GM23248 (cell line): Measurements from ENCODE around the gene ANKRD16. TPM values are rescaled to one million over a fixed set of nuclear protein-coding genes. Genes with fewer than 3 reads are reported as not detected.

ENCODE experiments used
- DNase-seq: peaks from one replicate; pipeline ENCODE4 v3.0.0-alpha.2; 2015
- H2AFZ ChIP-seq: fragments of 200-600 bp; sonication (generic); 2 replicates; pipeline ENCODE4 v1.6.1; 2016; ENCODE audit warnings: antibody characterized with exemption
- H3F3A ChIP-seq: fragments of 200-600 bp; sonication (generic); 2 replicates; pipeline ENCODE4 v1.6.1; 2016; ENCODE audit warnings: mild to moderate bottlenecking, antibody characterized with exemption, mixed run types; ENCODE audit not compliant: insufficient read depth
- H3K27ac ChIP-seq: fragments of 200-600 bp; sonication (generic); 2 replicates; pipeline ENCODE4 v1.5.1; 2016; ENCODE audit warnings: mild to moderate bottlenecking
- H3K27me3 ChIP-seq: fragments of 200-600 bp; sonication (generic); replicated peaks from 2 replicates; pipeline ENCODE4 v1.6.1; 2016; ENCODE audit warnings: mild to moderate bottlenecking; ENCODE audit not compliant: insufficient read depth
- H3K36me3 ChIP-seq: fragments of 200-600 bp; sonication (generic); 2 replicates; pipeline ENCODE4 v1.6.1; 2016; ENCODE audit warnings: low read depth, mild to moderate bottlenecking
- H3K4me1 ChIP-seq: fragments of 200-600 bp; sonication (generic); 2 replicates; pipeline ENCODE4 v1.6.1; 2016; ENCODE audit warnings: mild to moderate bottlenecking; ENCODE audit not compliant: insufficient read depth
- H3K4me2 ChIP-seq: fragments of 200-600 bp; sonication (generic); one replicate; pipeline ENCODE4 v1.6.1; 2016; ENCODE audit warnings: mild to moderate bottlenecking; ENCODE audit not compliant: unreplicated experiment
- H3K4me3 ChIP-seq: fragments of 200-600 bp; sonication (generic); 2 replicates; pipeline ENCODE4 v1.5.1; 2016; ENCODE audit warnings: mild to moderate bottlenecking
- H3K79me2 ChIP-seq: fragments of 200-600 bp; sonication (generic); 2 replicates; pipeline ENCODE4 v1.6.1; 2016; ENCODE audit warnings: mild to moderate bottlenecking; ENCODE audit not compliant: insufficient read depth
- H3K9ac ChIP-seq: fragments of 200-600 bp; sonication (generic); 2 replicates; pipeline ENCODE4 v1.6.1; 2016; ENCODE audit warnings: mild to moderate bottlenecking
- H3K9me2 ChIP-seq: fragments of 200-600 bp; sonication (generic); 2 replicates; pipeline ENCODE4 v1.6.1; 2016; ENCODE audit warnings: mixed run types, mild to moderate bottlenecking, moderate library complexity; ENCODE audit not compliant: insufficient read depth
- H3K9me3 ChIP-seq: fragments of 200-600 bp; sonication (generic); one replicate; pipeline ENCODE4 v1.6.1; 2017; ENCODE audit warnings: low read depth
- H4K20me1 ChIP-seq: fragments of 200-600 bp; sonication (generic); 2 replicates; pipeline ENCODE4 v1.6.0; 2016; ENCODE audit not compliant: insufficient read depth
- EZH2 ChIP-seq: fragments of 200-600 bp; sonication (generic); IDR thresholded peaks from 2 replicates; pipeline ENCODE4 v1.6.1; 2018; ENCODE audit warnings: antibody characterized with exemption, mild to moderate bottlenecking; ENCODE audit not compliant: insufficient read depth, poor library complexity, severe bottlenecking
- EZH2phosphoT487 ChIP-seq: fragments of 200-600 bp; sonication (generic); IDR thresholded peaks from 2 replicates; pipeline ENCODE4 v1.6.1; 2018; ENCODE audit warnings: antibody characterized with exemption, moderate library complexity, mild to moderate bottlenecking, low read depth; ENCODE audit not compliant: insufficient read depth
- WGBS, 2 experiments: methylation state at CpG; one replicate each; pipeline ENCODE4 v1.1.6; 2015 to 2017; ENCODE audit warnings: low lambda C conversion rate in 2 of 2, low coverage in 1 of 2; ENCODE audit errors: missing lambda C conversion rate in 2 of 2; 5-methylcytosine and 5-hydroxymethylcytosine counted together
- in situ Hi-C: fragments of 300-500 bp; cut with MboI; formaldehyde crosslinking; loops from 2 replicates; pipeline ENCODE4 v1.15.0; 2020
- polyA plus RNA-seq: library from polyadenylated mRNA; unstranded; fragments of >200 nt; fragmentation: Nextera tagmentation; extraction: Ambion mirVana; gene quantifications from 2 replicates; pipeline ENCODE4 v1.2.1, GENCODE V29; 2016
- total RNA-seq: library from RNA; depleted of rRNA; stranded (reverse); fragments of >200 nt; shearing (Covaris generic); gene quantifications from 2 replicates; pipeline ENCODE4 v1.2.3, GENCODE V29; 2014

The ANKRD16 gene
- total and polyA plus RNA-seq, 2 experiments from 2014 or later: 2.7 to 5.4 TPM

- Histone ChIP-seq H3F3A (no peaks in the 10 kb centered on the region; the same call in 1 of the 2 replicates), H2AFZ (no peak overlapping the region), H3K9me2 (no peaks in the 10 kb centered on the region), H3K27ac (peak overlapping the region; percentile 74), H3K9me3 (no peaks in the 10 kb centered on the region), H4K20me1 (no peaks in the 10 kb centered on the region), H3K27me3 (no peaks in the 10 kb centered on the region), H3K4me2 (peak overlapping the region; percentile 90), H3K4me1 (peaks cover 20% of the 10 kb centered on the region), H3K36me3 (peaks cover 19% of the 10 kb centered on the region), H3K4me3 (peak overlapping the region; percentile 88; the same call in 1 of the 2 replicates), H3K9ac (peak overlapping the region; percentile 92), H3K79me2 (peaks cover 85% of the 10 kb centered on the region)
- TF ChIP-seq EZH2 (no peak), EZH2phosphoT487 (no peak)
- peak; percentile 70 for DNase-seq
- in situ Hi-C loops: no loop called here
- WGBS, 2 experiments: 63 to 68% methylated on average over 8 of the region's 8 CpGs
Observed at GRCh38 chr10:5892007-5892406, 2.3 kb upstream of the ANKRD16 start.

GRCh38 chr10:5891009-5891408 lies 1.3 kb upstream of the ANKRD16 start:
- peak overlapping the region; percentile 74 for H3K27ac ChIP-seq
- WGBS, 2 experiments: 41 to 48% methylated on average over 7 of the region's 7 CpGs
- no peak for DNase-seq

GRCh38 chr10:5890452-5890915 lies 791 bp upstream of the ANKRD16 start:
- in situ Hi-C loops: no loop called here
- no peaks in the 10 kb centered on the region for H3K9me2 ChIP-seq
- H3K4me3 ChIP-seq: peak overlapping the region; percentile 88
- 2 to 3% methylated on average over 25 to 39 of the region's 40 CpGs for WGBS, 2 experiments
- H3K79me2 ChIP-seq: peaks cover 72% of the 10 kb centered on the region
- no peaks in the 10 kb centered on the region for H3K9me3 ChIP-seq
- peak overlapping the region; percentile 74 for H3K27ac ChIP-seq
- H3K4me2 ChIP-seq: peak overlapping the region; percentile 90
- peak; percentile 67 for DNase-seq
- no peaks in the 10 kb centered on the region for H4K20me1 ChIP-seq
- no peaks in the 10 kb centered on the region; the same call in 1 of the 2 replicates for H3F3A ChIP-seq
- peaks cover 20% of the 10 kb centered on the region for H3K4me1 ChIP-seq
- peak overlapping the region; percentile 92 for H3K9ac ChIP-seq
- TF ChIP-seq EZH2 (no peak), EZH2phosphoT487 (no peak)
- no peaks in the 10 kb centered on the region for H3K27me3 ChIP-seq
- H2AFZ ChIP-seq: peak overlapping the region; percentile 21; the same call in 1 of the 2 replicates
- peaks cover 19% of the 10 kb centered on the region for H3K36me3 ChIP-seq

More at GRCh38 chr10:5891009-5891408, 1.3 kb upstream of the ANKRD16 start:
- H3K9me2 ChIP-seq: no peaks in the 10 kb centered on the region
- H3F3A ChIP-seq: no peaks in the 10 kb centered on the region; the same call in 1 of the 2 replicates
- in situ Hi-C loops: no loop called here
- TF ChIP-seq EZH2 (no peak), EZH2phosphoT487 (no peak)
- H2AFZ ChIP-seq: peak overlapping the region; percentile 21; the same call in 1 of the 2 replicates
- H3K9ac ChIP-seq: peak overlapping the region; percentile 92
- peaks cover 20% of the 10 kb centered on the region for H3K4me1 ChIP-seq
- H3K79me2 ChIP-seq: peaks cover 78% of the 10 kb centered on the region
- peak overlapping the region; percentile 88 for H3K4me3 ChIP-seq
- no peaks in the 10 kb centered on the region for H3K9me3 ChIP-seq
- H3K27me3 ChIP-seq: no peaks in the 10 kb centered on the region
- no peaks in the 10 kb centered on the region for H4K20me1 ChIP-seq
- H3K36me3 ChIP-seq: peaks cover 23% of the 10 kb centered on the region
- peak overlapping the region; percentile 90 for H3K4me2 ChIP-seq

- H3F3A ChIP-seq: no peaks in the 10 kb centered on the region; the same call in 1 of the 2 replicates
- peaks cover 5% of the 10 kb centered on the region for H3K36me3 ChIP-seq
- H3K4me2 ChIP-seq: peak overlapping the region; percentile 93
- H3K4me1 ChIP-seq: peaks cover 20% of the 10 kb centered on the region
- H3K27me3 ChIP-seq: no peaks in the 10 kb centered on the region
- no peaks in the 10 kb centered on the region for H3K9me2 ChIP-seq
- no peaks in the 10 kb centered on the region for H3K9me3 ChIP-seq
- H2AFZ ChIP-seq: peak overlapping the region; percentile 74
- no peaks in the 10 kb centered on the region for H4K20me1 ChIP-seq
- H3K4me3 ChIP-seq: peak overlapping the region; percentile 80
- peak; percentile 66 for DNase-seq
- TF ChIP-seq EZH2phosphoT487: no peak
- TF ChIP-seq EZH2: no peak
- peak overlapping the region; percentile 64 for H3K27ac ChIP-seq
- H3K9ac ChIP-seq: peak overlapping the region; percentile 90
- WGBS, 2 experiments: 1 to 2% methylated on average over 35 to 56 of the region's 80 CpGs
- H3K79me2 ChIP-seq: peaks cover 58% of the 10 kb centered on the region
- in situ Hi-C loops: no loop called here
Observed at GRCh38 chr10:5888843-5889623, 660 bp downstream of the ANKRD16 start.
